GM12878 (cell line): ENCODE data around the gene MRNIP. TPM values are rescaled to one million over a fixed set of nuclear protein-coding genes. Genes with fewer than 3 reads are reported as not detected.

Experiments
- ATAC-seq: fragments of 200-7000 bp; cut with Tn5 transposase; 3 replicates; pipeline ENCODE4 v1.9.1; 2020; ENCODE audit warnings: mild to moderate bottlenecking, moderate library complexity
- BruUV-seq: library from RNA; stranded (reverse); fragments of 400-500 nt; replicated peaks from 2 replicates; lab custom pipeline; 2021; lab: Mats Ljungman, UMichigan
- CTCF ChIA-PET: fragments of 300-600 bp; sonication (Branson Sonifier 250); formaldehyde crosslinking; extraction: SDS; loops from one replicate; lab custom pipeline; 2021; ENCODE audit warnings: inconsistent platforms; lab: Yijun Ruan, JAX
- POLR2A ChIA-PET: fragments of 350-600 bp; formaldehyde crosslinking; extraction: SDS; loops from one replicate; lab custom pipeline; 2021; ENCODE audit warnings: inconsistent platforms; lab: Charles Lee
- RAD21 ChIA-PET: fragments of 300-600 bp; sonication (Branson Sonifier 250); formaldehyde crosslinking; loops from one replicate; lab custom pipeline; 2023; ENCODE audit warnings: antibody characterized with exemption; ENCODE audit not compliant: unreplicated experiment; lab: Charles Lee
- SMC1A ChIA-PET: fragments of 300-600 bp; sonication (Branson Sonifier 250); formaldehyde crosslinking; loops from one replicate; lab custom pipeline; 2023; ENCODE audit not compliant: unreplicated experiment, uncharacterized antibody; lab: Charles Lee
- DNase-seq: peaks from one replicate; pipeline ENCODE4 v3.0.0-alpha.2; 2011; ENCODE audit warnings: low read depth, low spot score
- FAIRE-seq: peaks from 3 replicates; lab custom pipeline; 2011; peaks lifted over from hg19 to GRCh38; lab: Jason Lieb, UNC
- H2AFZ ChIP-seq: 2 replicates; pipeline ENCODE4 v1.6.0; 2011; ENCODE audit warnings: low read depth, low read length, control low read depth; ENCODE audit not compliant: control insufficient read depth
- H3K27ac ChIP-seq: 2 replicates; pipeline ENCODE4 v1.5.1; 2011; ENCODE audit warnings: control low read depth; ENCODE audit not compliant: control insufficient read depth, insufficient read depth
- H3K27me3 ChIP-seq, 2 experiments: replicated peaks in 1 of 2; 2 replicates each; pipeline versions ENCODE4 v1.6.0 to v1.6.1; 2011; ENCODE audit warnings: low read length in 1 of 2; ENCODE audit not compliant: control insufficient read depth in 2 of 2, insufficient read depth in 2 of 2
- H3K36me3 ChIP-seq, 2 experiments: 2 replicates each; pipeline ENCODE4 v1.5.1; 2011; ENCODE audit warnings: low read length in 1 of 2; ENCODE audit not compliant: control insufficient read depth in 2 of 2, insufficient read depth in 2 of 2
- H3K4me1 ChIP-seq: 2 replicates; pipeline ENCODE4 v1.6.1; 2011; ENCODE audit warnings: mild to moderate bottlenecking, low read length, moderate library complexity, mixed read lengths; ENCODE audit not compliant: control insufficient read depth, insufficient read depth
- H3K4me2 ChIP-seq: 2 replicates; pipeline ENCODE4 v1.6.0; 2011; ENCODE audit warnings: control low read depth; ENCODE audit not compliant: control insufficient read depth, insufficient read depth
- H3K4me3 ChIP-seq: fragments of 200-600 bp; sonication (generic); 2 replicates; pipeline ENCODE4 v1.5.1; 2016
- H3K79me2 ChIP-seq: 2 replicates; pipeline ENCODE4 v1.6.0; 2011; ENCODE audit warnings: low read length; ENCODE audit not compliant: control insufficient read depth, insufficient read depth
- H3K9ac ChIP-seq: 2 replicates; pipeline ENCODE4 v1.8.0; 2011; ENCODE audit warnings: low read length, control low read depth, mixed read lengths; ENCODE audit not compliant: control insufficient read depth, insufficient read depth
- H3K9me3 ChIP-seq: replicated peaks from 3 replicates; pipeline ENCODE4 v1.5.1; 2011; ENCODE audit warnings: mild to moderate bottlenecking, low read length; ENCODE audit not compliant: control insufficient read depth, insufficient read depth
- H4K20me1 ChIP-seq: 2 replicates; pipeline ENCODE4 v1.6.0; 2011; ENCODE audit not compliant: control insufficient read depth, insufficient read depth
- CREB1 ChIP-seq: IDR thresholded peaks from 2 replicates; pipeline ENCODE4 v1.6.1; 2012; ENCODE audit warnings: low read depth, mild to moderate bottlenecking, inconsistent platforms
- CTCF ChIP-seq, 3 experiments: IDR thresholded peaks in 2 of 3; conservative IDR thresholded peaks in 1 of 3; 2 replicates each; pipeline ENCODE4 v1.5.1; 2011; ENCODE audit warnings: low read depth in 3 of 3, low read length in 3 of 3, mild to moderate bottlenecking in 3 of 3, control low read depth in 2 of 3, moderate library complexity in 2 of 3, inconsistent platforms in 1 of 3, mixed read lengths in 1 of 3; ENCODE audit not compliant: control insufficient read depth in 2 of 3, insufficient read depth in 1 of 3; ENCODE audit errors: extremely low read depth in 1 of 3
- RAD21 ChIP-seq: IDR thresholded peaks from 2 replicates; pipeline ENCODE4 v1.6.1; 2011; ENCODE audit warnings: mild to moderate bottlenecking, low read depth, low read length, moderate library complexity; ENCODE audit not compliant: insufficient read depth
- RBBP5 ChIP-seq: fragments of 200-600 bp; sonication (generic); conservative IDR thresholded peaks from 2 replicates; pipeline ENCODE4 v1.6.1; 2016
- SIN3A ChIP-seq: IDR thresholded peaks from 2 replicates; pipeline ENCODE4 v1.6.1; 2012; ENCODE audit warnings: low read depth, low read length, improper control_type of control experiment
- WGBS: methylation state at CpG from one replicate; pipeline ENCODE4 v1.1.6; 2016; ENCODE audit warnings: low lambda C conversion rate; ENCODE audit not compliant: insufficient replicate concordance, insufficient coverage; ENCODE audit errors: missing lambda C conversion rate; 5-methylcytosine and 5-hydroxymethylcytosine counted together
- in situ Hi-C: fragments of 300-500 bp; cut with MboI; formaldehyde crosslinking; loops from 9 replicates; pipeline ENCODE4 v1.14.3; 2018; ENCODE audit warnings: mixed read lengths
- intact Hi-C: fragments of 100-400 bp; cut with micrococcal nuclease; formaldehyde crosslinking; loops from one replicate; pipeline ENCODE4 v1.14.2; 2022; ENCODE audit not compliant: unreplicated experiment
- polyA plus RNA-seq, 11 experiments: library from polyadenylated mRNA; depleted of rRNA in 4 of 11; unstranded in 6 of 11; stranded (reverse) in 5 of 11; fragments of >200 nt; fragmentation: Nextera tagmentation in 4 of 11; fragmentation: Illumina TruSeq in 1 of 11; extraction: Ambion mirVana in 4 of 11; extraction: Trizol in 1 of 11; gene quantifications; 1 replicate in 1 of 11; 2 replicates in 10 of 11; pipeline versions ENCODE4 v1.2.1 to v1.2.3, GENCODE V29; 2011 to 2016; ENCODE audit warnings: inconsistent platforms in 2 of 11, missing spikeins in 2 of 11, low read depth in 1 of 11
- total RNA-seq, 4 experiments: library from RNA; depleted of rRNA in 3 of 4; stranded (reverse); fragments of >200 nt in 3 of 4; fragmentation: Illumina TruSeq in 1 of 4; extraction: Trizol in 1 of 4; gene quantifications; 2 replicates each; pipeline versions ENCODE4 v1.2.1 to v1.2.3, GENCODE V29; 2013 to 2021
- TF ChIP-seq, protein P1 (sequence below): fragments of 150-350 bp; IDR thresholded peaks from 2 replicates; pipeline ENCODE4 v1.6.1; 2016; ENCODE audit warnings: low read depth, low read length

MRNIP gene
- total and polyA plus RNA-seq, 10 of the 15 experiments (the other 5 are each of a cell fraction or from before 2014, with no cell fraction given) = 2.4 to 30.4 (median 13.1) TPM

DNA sequence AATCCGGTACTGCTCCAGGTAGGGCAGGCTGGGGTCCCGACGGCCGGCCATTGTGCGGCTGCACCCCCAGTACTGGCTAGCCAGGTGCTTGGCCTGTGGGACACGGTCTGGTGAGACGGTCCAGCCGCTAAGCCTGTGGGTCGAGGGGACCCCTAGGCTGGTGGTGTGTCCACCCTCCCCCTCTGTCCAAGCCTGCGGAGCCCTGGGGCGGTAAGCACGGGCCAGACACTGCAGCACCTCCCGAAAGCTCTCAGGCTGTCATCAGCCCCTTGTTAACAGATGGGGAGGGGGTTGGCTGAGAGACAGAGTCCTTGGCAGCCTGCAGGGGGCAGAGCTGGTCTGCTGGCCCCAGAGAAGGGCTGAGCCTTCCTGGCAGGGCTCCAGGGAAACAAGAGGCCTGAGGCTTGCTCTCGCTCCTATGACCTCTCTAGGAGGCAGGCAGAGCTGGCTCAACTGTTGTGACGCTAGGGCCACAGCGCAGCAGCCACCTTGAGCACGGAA lies 11.8 kb upstream of the MRNIP start:
- no peaks in the 10 kb centered on the region for H3K79me2 ChIP-seq
- no peaks in the 10 kb centered on the region for H3K4me1 ChIP-seq
- peak; percentile 22; the same call in 1 of the 3 replicates for ATAC-seq
- intact Hi-C loops (no loop called here), in situ Hi-C loops (no loop called here)
- BruUV-seq = no TSS peak
- POLR2A ChIA-PET = no interaction called here
- FAIRE-seq = no peak
- no peaks in the 10 kb centered on the region for H3K9me3 ChIP-seq
- WGBS = 97% methylated on average over 17 of the region's 17 CpGs
- peaks cover 13 to 14% of the 10 kb centered on the region in 2 experiments for H3K36me3 ChIP-seq
- no peak for DNase-seq
- no peak overlapping the region for H2AFZ ChIP-seq
- SMC1A ChIA-PET = interaction anchor here (0.8 kb wide), 1 partner anchor 13 kb away, joined by 3 read pairs; no protein-coding TSS in a partner anchor
- CTCF ChIA-PET = interaction anchor here (0.8 kb wide), 1 partner anchor 105 kb away, joined by 3 read pairs; no protein-coding TSS in a partner anchor
- H3K9ac ChIP-seq = no peak overlapping the region
- RAD21 ChIA-PET = no interaction called here
- no peak overlapping the region for H3K27ac ChIP-seq
- no peaks in the 10 kb centered on the region for H4K20me1 ChIP-seq
- H3K4me3 ChIP-seq = no peak overlapping the region
- H3K4me2 ChIP-seq = no peak overlapping the region
- no peaks in the 10 kb centered on the region for H3K27me3 ChIP-seq
- TF ChIP-seq RBBP5 (no peak), CTCF (IDR thresholded peaks at IDR 0.05 in 2 of 3, conservative IDR thresholded peaks at IDR 0.05 in 1 of 3; ENCODE audit: control insufficient read depth in 2 of 3, extremely low read depth in 1 of 3, insufficient read depth in 1 of 3, low read depth in 3 of 3, low read length in 3 of 3) (peak in 2 of 3 experiments; percentile 4 to 34; a peak in 2 of 6 replicates), SIN3A (no peak), CREB1 (no peak), RAD21 (0 out of 2 replicates have a peak, but pooled peaks have one; percentile 16)
- TF ChIP-seq, protein P1, sequence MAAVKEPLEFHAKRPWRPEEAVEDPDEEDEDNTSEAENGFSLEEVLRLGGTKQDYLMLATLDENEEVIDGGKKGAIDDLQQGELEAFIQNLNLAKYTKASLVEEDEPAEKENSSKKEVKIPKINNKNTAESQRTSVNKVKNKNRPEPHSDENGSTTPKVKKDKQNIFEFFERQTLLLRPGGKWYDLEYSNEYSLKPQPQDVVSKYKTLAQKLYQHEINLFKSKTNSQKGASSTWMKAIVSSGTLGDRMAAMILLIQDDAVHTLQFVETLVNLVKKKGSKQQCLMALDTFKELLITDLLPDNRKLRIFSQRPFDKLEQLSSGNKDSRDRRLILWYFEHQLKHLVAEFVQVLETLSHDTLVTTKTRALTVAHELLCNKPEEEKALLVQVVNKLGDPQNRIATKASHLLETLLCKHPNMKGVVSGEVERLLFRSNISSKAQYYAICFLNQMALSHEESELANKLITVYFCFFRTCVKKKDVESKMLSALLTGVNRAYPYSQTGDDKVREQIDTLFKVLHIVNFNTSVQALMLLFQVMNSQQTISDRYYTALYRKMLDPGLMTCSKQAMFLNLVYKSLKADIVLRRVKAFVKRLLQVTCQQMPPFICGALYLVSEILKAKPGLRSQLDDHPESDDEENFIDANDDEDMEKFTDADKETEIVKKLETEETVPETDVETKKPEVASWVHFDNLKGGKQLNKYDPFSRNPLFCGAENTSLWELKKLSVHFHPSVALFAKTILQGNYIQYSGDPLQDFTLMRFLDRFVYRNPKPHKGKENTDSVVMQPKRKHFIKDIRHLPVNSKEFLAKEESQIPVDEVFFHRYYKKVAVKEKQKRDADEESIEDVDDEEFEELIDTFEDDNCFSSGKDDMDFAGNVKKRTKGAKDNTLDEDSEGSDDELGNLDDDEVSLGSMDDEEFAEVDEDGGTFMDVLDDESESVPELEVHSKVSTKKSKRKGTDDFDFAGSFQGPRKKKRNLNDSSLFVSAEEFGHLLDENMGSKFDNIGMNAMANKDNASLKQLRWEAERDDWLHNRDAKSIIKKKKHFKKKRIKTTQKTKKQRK = no peak
